IPS-18a (cell line): ENCODE data around the gene RRAGA.
"Not testable (repeated sequence)": the region's sequence is repeated elsewhere in the genome, so short reads cannot be mapped to it uniquely, and the experiment has no call there.

Experiments
- H3K27ac ChIP-seq: one replicate; pipeline ENCODE4 v1.5.1; 2013; ENCODE audit warnings: low read length
- H3K27me3 ChIP-seq: one replicate; pipeline ENCODE4 v1.6.1; 2013; ENCODE audit warnings: mild to moderate bottlenecking, low read length; ENCODE audit not compliant: control insufficient read depth, insufficient read depth
- H3K36me3 ChIP-seq: one replicate; pipeline ENCODE4 v1.6.1; 2013; ENCODE audit warnings: low read depth, low read length; ENCODE audit not compliant: control insufficient read depth
- H3K4me1 ChIP-seq: one replicate; pipeline ENCODE4 v1.6.1; 2013; ENCODE audit warnings: low read depth, low read length; ENCODE audit not compliant: control insufficient read depth
- H3K4me3 ChIP-seq: one replicate; pipeline ENCODE4 v1.5.1; 2013; ENCODE audit warnings: low read length
- H3K9ac ChIP-seq: one replicate; pipeline ENCODE4 v1.6.1; 2013; ENCODE audit warnings: mild to moderate bottlenecking, low read length, moderate library complexity
- H3K9me3 ChIP-seq: one replicate; pipeline ENCODE4 v1.6.1; 2013; ENCODE audit warnings: low read depth, low read length; ENCODE audit not compliant: control insufficient read depth

Gene RRAGA

GRCh38 chr9:19097431-19097830 lies 48.2 kb downstream of the RRAGA start:
- H3K9ac ChIP-seq, H3K9me3 ChIP-seq, H3K27ac ChIP-seq, H3K4me1 ChIP-seq, H3K4me3 ChIP-seq, H3K27me3 ChIP-seq: not testable (repeated sequence)
- H3K36me3 ChIP-seq = peaks cover 47% of the 10 kb centered on the region
